Heart left ventricle (tissue), 16 donors: ENCODE measurements around the gene STK25. TPM values are rescaled to one million over a fixed set of nuclear protein-coding genes. Genes with fewer than 3 reads are reported as not detected.

Experiments used
- ATAC-seq, 4 donors: fragments of 200-7000 bp; cut with Tn5 transposase; one replicate each; pipeline ENCODE4 v1.9.1; 2020 to 2022; ENCODE audit warnings: moderate library complexity in 4 of 4, mild to moderate bottlenecking in 3 of 4, moderate number of reproducible peaks in 1 of 4
- DNase-seq, 5 donors: peaks; one replicate each; pipeline ENCODE4 v3.0.0-alpha.2; 2020
- H3K27ac ChIP-seq, 12 donors: fragments of 200-600 bp; sonication (generic) in 4 of 12; one replicate each; pipeline versions ENCODE4 v1.5.0 to v1.8.0; 2016 to 2022; ENCODE audit warnings: mild to moderate bottlenecking in 2 of 12
- H3K27me3 ChIP-seq, 9 donors: fragments of 200-600 bp; sonication (generic) in 2 of 9; one replicate each; pipeline versions ENCODE4 v1.5.1 to v1.8.0; 2016 to 2022; ENCODE audit warnings: mild to moderate bottlenecking in 3 of 9
- H3K36me3 ChIP-seq, 9 donors: fragments of 200-600 bp; sonication (generic) in 2 of 9; one replicate each; pipeline versions ENCODE4 v1.5.0 to v1.8.0; 2018 to 2022; ENCODE audit warnings: mild to moderate bottlenecking in 2 of 9
- H3K4me1 ChIP-seq, 12 donors: fragments of 200-600 bp; sonication (generic) in 4 of 12; one replicate each; pipeline versions ENCODE4 v1.5.0 to v1.8.0; 2016 to 2022; ENCODE audit warnings: mild to moderate bottlenecking in 3 of 12
- H3K4me3 ChIP-seq, 12 donors: fragments of 200-600 bp; sonication (generic) in 4 of 12; one replicate each; pipeline versions ENCODE4 v1.5.0 to v1.8.0; 2017 to 2022; ENCODE audit warnings: mild to moderate bottlenecking in 9 of 12, moderate library complexity in 4 of 12
- H3K9me3 ChIP-seq, 12 donors: fragments of 200-600 bp; sonication (generic) in 4 of 12; one replicate each; pipeline versions ENCODE4 v1.5.0 to v1.8.0; 2016 to 2022; ENCODE audit warnings: mild to moderate bottlenecking in 1 of 12
- CTCF ChIP-seq, 12 donors: fragments of 200-600 bp; sonication (generic) in 4 of 12; IDR thresholded peaks; one replicate each; pipeline versions ENCODE4 v1.5.0 to v1.8.0; 2018 to 2022; ENCODE audit warnings: antibody characterized with exemption in 12 of 12, mild to moderate bottlenecking in 5 of 12
- POLR2A ChIP-seq, 2 donors: fragments of 450-650 bp; IDR thresholded peaks; one replicate each; pipeline ENCODE4 v1.6.1; 2017; ENCODE audit warnings: antibody characterized with exemption in 2 of 2, mild to moderate bottlenecking in 2 of 2, moderate library complexity in 2 of 2
- WGBS, 4 donors: extraction: QIAGEN DNeasy Blood & Tissue Kit in 2 of 4; methylation state at CpG; one replicate each; pipeline versions ENCODE4 v1.1.5 to v1.1.7; 2013 to 2018; 5-methylcytosine and 5-hydroxymethylcytosine counted together
- intact Hi-C, 10 donors: fragments of 100-400 bp; cut with DNase I; formaldehyde crosslinking; loops; one replicate each; pipeline versions ENCODE4 v1.11.1 to v1.14.2; 2022
- polyA plus RNA-seq, 2 donors: library from polyadenylated mRNA; stranded (reverse); fragments of 200-250 nt; gene quantifications; one replicate each; pipeline ENCODE4 v1.2.3, GENCODE V29; 2013
- total RNA-seq, 9 donors: library from RNA; depleted of rRNA in 2 of 9; stranded (reverse); fragments of >200 nt in 2 of 9; fragmentation: NEBNext Ultra II Directional in 3 of 9; extraction: Animal tissue kit (Norgen Biotek cat#: 25700) in 3 of 9; gene quantifications; one replicate each; pipeline versions ENCODE4 v1.1.0 to v1.2.4, GENCODE V29; 2016 to 2023
- donor health status: ischemic (EF 13 %, LVEDD 7.1; RV severe dilation, severe dysfunction).
- donor health status: healthy with polysubstance abuse.
- donor health status: DM: no; HTN: yes; CAD: no.
- donor health status: DM: no; HTN: no; CAD: no.
- donor health status: ischemic (EF 25% LVEDD 6.9; RV normal size, moderate dysfunction).
- donor health status: ischemic (EF 25% LVEDD 5.7; RV mildly dilated, moderate dysfunction).
- donor health status: healthy.
- donor health status: DM: yes; HTN: yes; CAD: no.
- donor health status: ischemic (EF 35%, LVEDD 5.7; RV mildly dilated, moderate dysfunction).
- donor health status: nonischemic (EF 11% LVEDD 7.7; RV severe dilation, severe dysfunction).
- donor health status: DM: yes; HTN: yes; CAD: no.
- donor health status: PGD.
- donor health status: ischemic (EF 29% LVEDD 5.4; RV normal size, mild dysfunction).
- donor health status: nonischemic (EF 23%, LVEDD 6.1; RV moderate dilation, normal function).

The STK25 gene
- total and polyA plus RNA-seq, 11 donors, result 76.8 to 186 (median 94.8) TPM

DNA sequence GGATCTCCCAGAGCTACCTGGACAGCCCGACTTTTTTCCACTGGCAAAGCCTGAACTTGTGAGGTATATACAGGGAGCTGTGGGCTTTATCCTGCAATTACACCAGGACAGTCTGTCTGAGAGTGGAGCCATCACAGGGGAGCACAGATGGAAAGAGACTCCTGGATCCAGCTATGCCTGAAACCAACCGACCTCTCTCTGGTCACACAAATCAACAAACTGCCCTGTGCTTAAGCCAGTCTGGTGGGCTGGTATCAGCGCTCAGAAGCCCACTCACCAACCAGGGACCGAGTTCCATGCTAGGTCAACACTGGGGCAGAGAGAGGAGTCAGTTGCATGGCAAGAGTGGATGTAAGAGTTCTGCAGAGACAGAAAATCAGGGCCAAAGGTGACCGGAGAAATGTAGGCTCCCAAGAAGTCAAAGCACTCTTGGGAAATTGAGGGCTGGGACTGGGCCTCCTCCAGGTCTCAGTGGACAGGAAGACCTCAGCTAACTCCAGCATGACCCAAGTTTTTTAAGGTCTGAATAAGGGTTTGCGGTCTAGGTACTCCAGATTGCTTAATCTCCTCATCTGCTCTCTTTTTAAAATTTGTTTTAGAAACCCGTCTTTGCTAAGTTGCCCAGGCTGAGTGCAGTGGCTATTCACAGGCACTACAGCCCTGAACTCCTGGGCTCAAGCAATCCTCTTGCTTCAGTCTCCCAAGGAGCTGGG lies 46.4 kb upstream of the STK25 start:
- WGBS, 4 donors, result 85 to 88% (median 88%) methylated on average over 7 of the region's 7 CpGs
- TF ChIP-seq POLR2A (IDR thresholded peaks at IDR 0.05) (no peak), CTCF (IDR thresholded peaks at IDR 0.05) (no peak)
- Histone ChIP-seq H3K27me3 (peaks cover 0 to 24% (median 2%) of the 10 kb centered on the region in 9 donors), H3K4me3 (no peak overlapping the region), H3K27ac (no peak overlapping the region), H3K36me3 (no peaks in the 10 kb centered on the region), H3K4me1 (peaks cover 0 to 26% (median 3%) of the 10 kb centered on the region in 12 donors), H3K9me3 (peaks cover 0 to 22% (median 11%) of the 10 kb centered on the region in 12 donors)
- intact Hi-C loops, result loop anchor here in 2 of 10 donors (5.0 kb wide), 1 partner anchor 47 kb away; the partner anchor contains the start of gene STK25 (in 2 of the 2)
- ATAC-seq, result no peak
- peak in 1 of 5 donors; percentile 14 for DNase-seq

DNA sequence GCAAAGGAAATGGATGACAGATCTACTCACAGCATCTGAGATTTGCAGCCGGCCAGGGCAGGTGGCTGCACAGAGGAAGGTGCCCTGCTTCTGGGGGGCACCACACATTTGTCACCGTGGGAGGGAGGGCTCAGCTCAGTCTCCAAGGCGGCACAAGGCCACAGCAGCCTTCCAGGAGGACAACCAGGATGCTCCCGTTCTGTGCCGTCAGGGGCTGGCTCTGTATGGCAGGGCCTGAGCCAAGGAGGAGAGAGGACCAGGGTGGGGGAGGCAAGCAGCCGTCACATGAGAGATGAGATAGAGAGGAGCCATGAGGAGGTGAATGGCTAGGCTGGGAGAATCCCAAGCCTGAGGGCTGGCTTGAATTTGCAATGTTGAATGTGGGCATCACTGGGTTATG lies 45.6 kb upstream of the STK25 start:
- Histone ChIP-seq H3K4me3 (no peak overlapping the region), H3K36me3 (no peaks in the 10 kb centered on the region), H3K4me1 (peaks cover 0 to 18% (median 0%) of the 10 kb centered on the region in 12 donors), H3K9me3 (peaks cover 0 to 22% (median 11%) of the 10 kb centered on the region in 12 donors), H3K27ac (no peak overlapping the region), H3K27me3 (peaks cover 0 to 16% (median under 1%) of the 10 kb centered on the region in 9 donors)
- TF ChIP-seq CTCF (IDR thresholded peaks at IDR 0.05) (no peak), POLR2A (IDR thresholded peaks at IDR 0.05) (no peak)
- peak in 1 of 5 donors; percentile 34 for DNase-seq
- ATAC-seq, result no peak
- 57 to 77% (median 74%) methylated on average over 6 of the region's 6 CpGs for WGBS, 4 donors
- intact Hi-C loops, result no loop called here

DNA sequence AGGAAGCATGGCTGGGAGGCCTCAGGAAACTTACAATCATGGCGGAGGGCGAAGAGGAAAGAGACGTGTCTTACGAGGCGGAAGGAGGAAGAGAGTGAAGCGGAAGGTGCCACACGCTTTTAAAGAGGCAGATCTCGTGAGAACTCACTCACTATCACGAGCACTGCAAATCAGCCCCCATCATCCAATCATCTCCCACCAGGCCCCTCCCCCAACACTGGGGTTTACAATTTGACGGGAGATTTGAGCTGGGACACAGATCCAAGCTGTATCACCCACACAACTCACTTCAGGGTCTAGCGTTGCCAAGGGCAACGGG lies 45.1 kb upstream of the STK25 start:
- no peak for ATAC-seq
- peaks cover 0 to 11% (median 0%) of the 10 kb centered on the region in 9 donors for H3K27me3 ChIP-seq
- DNase-seq, result peak in 1 of 5 donors; percentile 26
- peaks cover 0 to 22% (median 11%) of the 10 kb centered on the region in 12 donors for H3K9me3 ChIP-seq
- H3K36me3 ChIP-seq, result no peaks in the 10 kb centered on the region
- H3K4me1 ChIP-seq, result peaks cover 0 to 13% (median 0%) of the 10 kb centered on the region in 12 donors
- H3K27ac ChIP-seq, result no peak overlapping the region
- intact Hi-C loops, result no loop called here
- WGBS, 4 donors, result 73 to 87% (median 82%) methylated on average over 12 of the region's 12 CpGs
- TF ChIP-seq POLR2A (IDR thresholded peaks at IDR 0.05) (no peak), CTCF (IDR thresholded peaks at IDR 0.05) (no peak)
- H3K4me3 ChIP-seq, result no peak overlapping the region

DNA sequence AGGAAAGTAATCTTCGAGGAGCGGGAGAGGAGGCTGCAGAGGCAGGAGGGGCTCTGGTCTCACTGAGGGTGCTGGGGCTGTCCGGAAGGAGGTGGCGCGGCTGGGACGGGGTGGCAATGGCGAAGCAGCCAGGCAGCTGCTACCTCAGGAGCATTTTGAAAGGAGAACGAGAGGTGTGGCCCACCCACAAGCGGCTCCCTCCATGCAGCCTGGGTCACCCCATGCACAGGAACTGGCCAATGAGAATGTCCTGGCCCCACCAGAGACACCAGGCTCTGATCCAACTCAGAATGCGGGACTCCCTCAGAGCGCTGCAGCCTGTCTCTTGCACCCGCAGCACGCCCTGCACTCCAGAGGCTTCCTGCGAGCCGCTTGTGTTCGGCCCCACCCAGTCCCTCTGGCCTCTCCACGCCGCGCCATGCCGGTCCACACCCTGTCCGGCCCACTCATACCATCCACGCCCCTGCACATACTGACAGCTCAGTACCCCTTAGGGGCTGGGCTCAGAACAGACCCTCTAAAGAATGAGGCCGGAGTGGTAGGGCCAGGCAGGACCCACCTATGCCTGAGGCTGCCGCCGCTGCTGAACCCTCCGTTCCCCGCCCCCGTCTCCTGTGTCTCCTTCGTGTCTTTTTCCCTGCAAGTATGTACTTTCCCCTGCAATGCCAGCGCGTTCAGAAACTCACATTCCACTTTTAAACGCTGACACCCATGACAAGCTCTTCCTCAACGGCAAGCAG lies 43.8 kb upstream of the STK25 start:
- 59 to 63% (median 62%) methylated on average over 33 of the region's 33 CpGs for WGBS, 4 donors
- peaks cover 0 to 18% (median 8%) of the 10 kb centered on the region in 12 donors for H3K9me3 ChIP-seq
- peaks cover 0 to 8% (median 0%) of the 10 kb centered on the region in 9 donors for H3K27me3 ChIP-seq
- H3K4me1 ChIP-seq, result peaks cover 0 to 12% (median 3%) of the 10 kb centered on the region in 12 donors
- peak overlapping the region in 6 of 12 donors; percentile 17 to 23 (median 19) for H3K4me3 ChIP-seq
- intact Hi-C loops, result no loop called here
- H3K27ac ChIP-seq, result peak overlapping the region in 3 of 12 donors; percentile 39 to 50 (median 49)
- DNase-seq, result peak in 3 of 5 donors; percentile 35 to 70 (median 46)
- TF ChIP-seq CTCF (IDR thresholded peaks at IDR 0.05), result no peak
- TF ChIP-seq POLR2A (IDR thresholded peaks at IDR 0.05), result no peak
- H3K36me3 ChIP-seq, result no peaks in the 10 kb centered on the region
- peak; percentile 39 to 75 (median 74) for ATAC-seq
